Endothelial cell of umbilical vein (primary cell): ENCODE measurements around the gene CST3.

ENCODE experiments used
- EZH2 ChIP-seq: IDR thresholded peaks from 2 replicates; pipeline ENCODE4 v1.6.1; 2012; ENCODE audit warnings: borderline replicate concordance, low read depth, mild to moderate bottlenecking, moderate library complexity, low read length, inconsistent platforms; ENCODE audit not compliant: severe bottlenecking
- GATA2 ChIP-seq: IDR thresholded peaks from 2 replicates; pipeline ENCODE4 v1.7.0; 2011; ENCODE audit warnings: low read depth, mild to moderate bottlenecking, moderate library complexity, mixed read lengths, low read length; ENCODE audit not compliant: insufficient read length, insufficient read depth
- MYC ChIP-seq: IDR thresholded peaks from one replicate; pipeline ENCODE4 v1.6.1; 2011; ENCODE audit warnings: mild to moderate bottlenecking, low read depth, low read length
- POLR2A ChIP-seq: IDR thresholded peaks from 2 replicates; pipeline ENCODE4 v1.6.1; 2012; ENCODE audit warnings: low read depth, mild to moderate bottlenecking, control low read depth, low read length
- POLR2AphosphoS5 ChIP-seq: IDR thresholded peaks from 2 replicates; pipeline ENCODE4 v1.6.1; 2012; ENCODE audit warnings: low read depth, mild to moderate bottlenecking, control low read depth, low read length, moderate library complexity; ENCODE audit not compliant: insufficient read depth
- TF ChIP-seq, protein P1 (sequence below), 2 donors: IDR thresholded peaks; 1 replicate in 1 of 2; 2 replicates in 1 of 2; pipeline ENCODE4 v1.5.1; 2011; ENCODE audit warnings: low read length in 2 of 2, mild to moderate bottlenecking in 2 of 2, moderate library complexity in 2 of 2, control low read depth in 1 of 2, inconsistent platforms in 1 of 2, low read depth in 1 of 2; ENCODE audit not compliant: insufficient read depth in 1 of 2; ENCODE audit errors: extremely low read depth in 1 of 2
- TF ChIP-seq, protein P2 (sequence below): IDR thresholded peaks from 2 replicates; pipeline ENCODE4 v1.6.1; 2011; ENCODE audit not compliant: insufficient read depth, insufficient read length

DNA sequence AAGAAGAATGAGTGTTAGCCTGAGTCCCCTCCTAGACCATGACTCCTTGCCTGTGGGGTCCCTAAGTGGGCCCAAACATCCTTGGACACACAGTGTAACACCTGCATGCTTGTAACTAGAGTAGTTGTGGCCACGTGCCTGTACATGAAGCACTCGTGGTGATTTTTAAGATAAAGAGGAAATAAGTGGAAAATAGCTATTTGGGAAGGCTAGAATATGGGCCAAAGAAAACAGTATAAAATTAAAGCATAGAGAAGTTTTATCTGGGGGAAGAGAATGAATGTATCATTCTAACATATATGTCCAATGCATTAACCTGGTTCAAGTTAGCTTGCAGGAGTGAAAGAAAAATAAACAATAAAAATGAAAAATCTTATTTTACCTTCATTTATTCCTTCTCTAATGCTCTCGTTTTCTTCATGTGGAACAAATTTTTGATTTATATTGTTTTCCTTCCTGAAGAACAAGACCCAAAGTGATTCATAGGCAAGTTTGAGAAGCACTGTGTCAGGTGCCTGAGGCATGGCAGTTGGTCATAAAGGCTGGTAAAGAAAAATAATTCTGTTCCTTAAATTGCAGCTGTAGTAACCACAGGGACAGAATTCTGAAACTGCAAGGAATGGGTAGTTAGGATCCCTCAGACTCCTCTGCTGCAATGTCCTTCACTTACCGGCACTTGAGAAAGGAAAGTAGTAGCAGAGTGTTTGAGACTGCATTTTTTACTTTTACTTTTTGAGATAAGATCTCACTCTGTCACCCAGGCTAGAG lies 8.5 kb upstream of the CST3 start:
- TF ChIP-seq, protein P1, sequence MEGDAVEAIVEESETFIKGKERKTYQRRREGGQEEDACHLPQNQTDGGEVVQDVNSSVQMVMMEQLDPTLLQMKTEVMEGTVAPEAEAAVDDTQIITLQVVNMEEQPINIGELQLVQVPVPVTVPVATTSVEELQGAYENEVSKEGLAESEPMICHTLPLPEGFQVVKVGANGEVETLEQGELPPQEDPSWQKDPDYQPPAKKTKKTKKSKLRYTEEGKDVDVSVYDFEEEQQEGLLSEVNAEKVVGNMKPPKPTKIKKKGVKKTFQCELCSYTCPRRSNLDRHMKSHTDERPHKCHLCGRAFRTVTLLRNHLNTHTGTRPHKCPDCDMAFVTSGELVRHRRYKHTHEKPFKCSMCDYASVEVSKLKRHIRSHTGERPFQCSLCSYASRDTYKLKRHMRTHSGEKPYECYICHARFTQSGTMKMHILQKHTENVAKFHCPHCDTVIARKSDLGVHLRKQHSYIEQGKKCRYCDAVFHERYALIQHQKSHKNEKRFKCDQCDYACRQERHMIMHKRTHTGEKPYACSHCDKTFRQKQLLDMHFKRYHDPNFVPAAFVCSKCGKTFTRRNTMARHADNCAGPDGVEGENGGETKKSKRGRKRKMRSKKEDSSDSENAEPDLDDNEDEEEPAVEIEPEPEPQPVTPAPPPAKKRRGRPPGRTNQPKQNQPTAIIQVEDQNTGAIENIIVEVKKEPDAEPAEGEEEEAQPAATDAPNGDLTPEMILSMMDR (IDR thresholded peaks at IDR 0.05; ENCODE audit: extremely low read depth in 1 of 2, insufficient read depth in 1 of 2, low read depth in 1 of 2, low read length in 2 of 2): no peak
- TF ChIP-seq POLR2A: no peak
- TF ChIP-seq GATA2: no peak
- TF ChIP-seq, protein P2, sequence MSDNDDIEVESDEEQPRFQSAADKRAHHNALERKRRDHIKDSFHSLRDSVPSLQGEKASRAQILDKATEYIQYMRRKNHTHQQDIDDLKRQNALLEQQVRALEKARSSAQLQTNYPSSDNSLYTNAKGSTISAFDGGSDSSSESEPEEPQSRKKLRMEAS: no peak
- no peak for TF ChIP-seq POLR2AphosphoS5
- TF ChIP-seq EZH2: no peak
- no peak for TF ChIP-seq MYC
